HG03064 (cell line): ENCODE data around the gene MTOR.

Experiments used
- ATAC-seq: cut with Tn5 transposase; IDR thresholded peaks from one replicate; pipeline ENCODE4 v1.9.1; 2021; ENCODE audit warnings: low read depth; ENCODE audit not compliant: unreplicated experiment

The MTOR gene

GRCh38 chr1:11229203-11229602 is 33.1 kb downstream of the MTOR start:
- ATAC-seq: no peak

GRCh38 chr1:11227106-11228077 is 35.0 kb downstream of the MTOR start:
- ATAC-seq: no peak

- ATAC-seq: no peak
Observed at GRCh38 chr1:11216074-11216473, 46.3 kb downstream of the MTOR start.

GRCh38 chr1:11215381-11216005 is 46.9 kb downstream of the MTOR start:
- no peak for ATAC-seq

- no peak for ATAC-seq
Observed at GRCh38 chr1:11214698-11215380, 47.5 kb downstream of the MTOR start.

GRCh38 chr1:11211925-11212587 is 50.3 kb downstream of the MTOR start:
- no peak for ATAC-seq

- ATAC-seq: no peak
Observed at GRCh38 chr1:11211461-11211860, 50.9 kb downstream of the MTOR start.

GRCh38 chr1:11207898-11208611 is 54.3 kb downstream of the MTOR start:
- ATAC-seq: no peak

- no peak for ATAC-seq
Observed at GRCh38 chr1:11204396-11205190, 57.8 kb downstream of the MTOR start.

- no peak for ATAC-seq
Observed at GRCh38 chr1:11198851-11199594, 63.3 kb downstream of the MTOR start.

- ATAC-seq: no peak
Observed at GRCh38 chr1:11198257-11198656, 64.1 kb downstream of the MTOR start.

- ATAC-seq: no peak
Observed at GRCh38 chr1:11197359-11197758, 65.0 kb downstream of the MTOR start.

- no peak for ATAC-seq
Observed at GRCh38 chr1:11196945-11197344, 65.4 kb downstream of the MTOR start.

- ATAC-seq: no peak
Observed at GRCh38 chr1:11194407-11195176, 67.8 kb downstream of the MTOR start.

GRCh38 chr1:11193376-11193775 is 69.0 kb downstream of the MTOR start:
- ATAC-seq: no peak

- ATAC-seq: no peak
Observed at GRCh38 chr1:11188858-11189451, 73.4 kb downstream of the MTOR start, which contains the start of gene ANGPTL7. Gene ANGPTL7, plus strand, starts transcription at chr1:11189355. Its CDS starts 225 bp downstream, at chr1:11189580.

- ATAC-seq: no peak
Observed at GRCh38 chr1:11188381-11188780, 74.0 kb downstream of the MTOR start.
